RWPE2 (cell line): ENCODE results near the gene AKAP13.
A peak's percentile ranks its signal among the peaks of the same experiment; 100 is the strongest.

ENCODE experiments used
- ATAC-seq: fragments of 200-7000 bp; cut with Tn5 transposase; 3 replicates; pipeline ENCODE4 v1.9.1; 2021; ENCODE audit warnings: low read depth
- DNase-seq: peaks from one replicate; pipeline ENCODE4 v3.0.0-alpha.2; 2020; ENCODE audit warnings: low spot score
- H3K27ac ChIP-seq: fragments of 450-650 bp; 2 replicates; pipeline ENCODE4 v1.5.1; 2017; ENCODE audit warnings: mild to moderate bottlenecking; ENCODE audit not compliant: poor library complexity, severe bottlenecking
- H3K27me3 ChIP-seq: fragments of 250-450 bp; sonication (Bioruptor Pico); 2 replicates; pipeline ENCODE4 v1.5.1; 2021; ENCODE audit warnings: mild to moderate bottlenecking, moderate library complexity; ENCODE audit not compliant: insufficient read depth, poor library complexity, severe bottlenecking
- H3K36me3 ChIP-seq: fragments of 250-450 bp; sonication (Bioruptor Pico); 2 replicates; pipeline ENCODE4 v1.5.1; 2020; ENCODE audit warnings: low read depth, mild to moderate bottlenecking, moderate library complexity
- H3K4me1 ChIP-seq: fragments of 250-450 bp; sonication (Bioruptor Pico); 2 replicates; pipeline ENCODE4 v1.5.1; 2021; ENCODE audit warnings: mild to moderate bottlenecking, moderate library complexity; ENCODE audit not compliant: insufficient read depth, poor library complexity, severe bottlenecking
- H3K4me3 ChIP-seq: fragments of 250-450 bp; sonication (Bioruptor Pico); 2 replicates; pipeline ENCODE4 v1.5.1; 2021; ENCODE audit warnings: mild to moderate bottlenecking, moderate library complexity; ENCODE audit not compliant: severe bottlenecking
- H3K9me3 ChIP-seq: fragments of 250-450 bp; sonication (Bioruptor Pico); 2 replicates; pipeline ENCODE4 v1.5.1; 2021; ENCODE audit warnings: mild to moderate bottlenecking, moderate library complexity; ENCODE audit not compliant: severe bottlenecking
- CTCF ChIP-seq: fragments of 450-650 bp; IDR thresholded peaks from one replicate; pipeline ENCODE4 v1.5.1; 2017; ENCODE audit warnings: mild to moderate bottlenecking, moderate library complexity; ENCODE audit not compliant: poor library complexity, severe bottlenecking

The AKAP13 gene

GRCh38 chr15:85676342-85677098, 296.1 kb downstream of the AKAP13 start:
- Histone ChIP-seq H3K4me1 (no peaks in the 10 kb centered on the region), H3K36me3 (peaks cover 40% of the 10 kb centered on the region), H3K9me3 (no peaks in the 10 kb centered on the region), H3K27ac (no peak overlapping the region), H3K4me3 (no peak overlapping the region), H3K27me3 (no peaks in the 10 kb centered on the region)
- TF ChIP-seq CTCF: no peak
- DNase-seq (no peak), ATAC-seq (peak; percentile 79)

GRCh38 chr15:85679231-85679630, 298.8 kb downstream of the AKAP13 start:
- H3K4me3 ChIP-seq: no peak overlapping the region
- no peaks in the 10 kb centered on the region for H3K4me1 ChIP-seq
- no peak for TF ChIP-seq CTCF
- peaks cover 42% of the 10 kb centered on the region for H3K36me3 ChIP-seq
- no peak for DNase-seq
- no peaks in the 10 kb centered on the region for H3K9me3 ChIP-seq
- no peak for ATAC-seq
- H3K27me3 ChIP-seq: no peaks in the 10 kb centered on the region
- no peak overlapping the region for H3K27ac ChIP-seq

GRCh38 chr15:85681386-85681785, 301.0 kb downstream of the AKAP13 start:
- DNase-seq (no peak), ATAC-seq (no peak)
- no peaks in the 10 kb centered on the region for H3K27me3 ChIP-seq
- TF ChIP-seq CTCF: no peak
- no peak overlapping the region for H3K27ac ChIP-seq
- no peaks in the 10 kb centered on the region for H3K4me1 ChIP-seq
- no peaks in the 10 kb centered on the region for H3K9me3 ChIP-seq
- H3K4me3 ChIP-seq: no peak overlapping the region
- H3K36me3 ChIP-seq: peaks cover 61% of the 10 kb centered on the region

GRCh38 chr15:85684174-85684710, 303.8 kb downstream of the AKAP13 start:
- DNase-seq (no peak), ATAC-seq (no peak)
- H3K4me3 ChIP-seq: no peak overlapping the region
- no peaks in the 10 kb centered on the region for H3K4me1 ChIP-seq
- H3K27ac ChIP-seq: no peak overlapping the region
- H3K36me3 ChIP-seq: peaks cover 71% of the 10 kb centered on the region
- no peaks in the 10 kb centered on the region for H3K9me3 ChIP-seq
- no peak for TF ChIP-seq CTCF
- no peaks in the 10 kb centered on the region for H3K27me3 ChIP-seq

- no peak for TF ChIP-seq CTCF
- ATAC-seq (no peak), DNase-seq (no peak)
- H3K9me3 ChIP-seq: no peaks in the 10 kb centered on the region
- no peaks in the 10 kb centered on the region for H3K4me1 ChIP-seq
- peaks cover 81% of the 10 kb centered on the region for H3K36me3 ChIP-seq
- no peak overlapping the region for H3K27ac ChIP-seq
- no peak overlapping the region for H3K4me3 ChIP-seq
- no peaks in the 10 kb centered on the region for H3K27me3 ChIP-seq
Observed at GRCh38 chr15:85685356-85685755, 305.0 kb downstream of the AKAP13 start.
